GM23248 (cell line): ENCODE measurements around the gene RALGDS. TPM values are rescaled to one million over a fixed set of nuclear protein-coding genes. Genes with fewer than 3 reads are reported as not detected.

Experiments
- DNase-seq: peaks from one replicate; pipeline ENCODE4 v3.0.0-alpha.2; 2015
- H2AFZ ChIP-seq: fragments of 200-600 bp; sonication (generic); 2 replicates; pipeline ENCODE4 v1.6.1; 2016; ENCODE audit warnings: antibody characterized with exemption
- H3F3A ChIP-seq: fragments of 200-600 bp; sonication (generic); 2 replicates; pipeline ENCODE4 v1.6.1; 2016; ENCODE audit warnings: mild to moderate bottlenecking, antibody characterized with exemption, mixed run types; ENCODE audit not compliant: insufficient read depth
- H3K27ac ChIP-seq: fragments of 200-600 bp; sonication (generic); 2 replicates; pipeline ENCODE4 v1.5.1; 2016; ENCODE audit warnings: mild to moderate bottlenecking
- H3K27me3 ChIP-seq: fragments of 200-600 bp; sonication (generic); replicated peaks from 2 replicates; pipeline ENCODE4 v1.6.1; 2016; ENCODE audit warnings: mild to moderate bottlenecking; ENCODE audit not compliant: insufficient read depth
- H3K36me3 ChIP-seq: fragments of 200-600 bp; sonication (generic); 2 replicates; pipeline ENCODE4 v1.6.1; 2016; ENCODE audit warnings: low read depth, mild to moderate bottlenecking
- H3K4me1 ChIP-seq: fragments of 200-600 bp; sonication (generic); 2 replicates; pipeline ENCODE4 v1.6.1; 2016; ENCODE audit warnings: mild to moderate bottlenecking; ENCODE audit not compliant: insufficient read depth
- H3K4me2 ChIP-seq: fragments of 200-600 bp; sonication (generic); one replicate; pipeline ENCODE4 v1.6.1; 2016; ENCODE audit warnings: mild to moderate bottlenecking; ENCODE audit not compliant: unreplicated experiment
- H3K4me3 ChIP-seq: fragments of 200-600 bp; sonication (generic); 2 replicates; pipeline ENCODE4 v1.5.1; 2016; ENCODE audit warnings: mild to moderate bottlenecking
- H3K79me2 ChIP-seq: fragments of 200-600 bp; sonication (generic); 2 replicates; pipeline ENCODE4 v1.6.1; 2016; ENCODE audit warnings: mild to moderate bottlenecking; ENCODE audit not compliant: insufficient read depth
- H3K9ac ChIP-seq: fragments of 200-600 bp; sonication (generic); 2 replicates; pipeline ENCODE4 v1.6.1; 2016; ENCODE audit warnings: mild to moderate bottlenecking
- H3K9me2 ChIP-seq: fragments of 200-600 bp; sonication (generic); 2 replicates; pipeline ENCODE4 v1.6.1; 2016; ENCODE audit warnings: mixed run types, mild to moderate bottlenecking, moderate library complexity; ENCODE audit not compliant: insufficient read depth
- H3K9me3 ChIP-seq: fragments of 200-600 bp; sonication (generic); one replicate; pipeline ENCODE4 v1.6.1; 2017; ENCODE audit warnings: low read depth
- H4K20me1 ChIP-seq: fragments of 200-600 bp; sonication (generic); 2 replicates; pipeline ENCODE4 v1.6.0; 2016; ENCODE audit not compliant: insufficient read depth
- EZH2 ChIP-seq: fragments of 200-600 bp; sonication (generic); IDR thresholded peaks from 2 replicates; pipeline ENCODE4 v1.6.1; 2018; ENCODE audit warnings: antibody characterized with exemption, mild to moderate bottlenecking; ENCODE audit not compliant: insufficient read depth, poor library complexity, severe bottlenecking
- EZH2phosphoT487 ChIP-seq: fragments of 200-600 bp; sonication (generic); IDR thresholded peaks from 2 replicates; pipeline ENCODE4 v1.6.1; 2018; ENCODE audit warnings: antibody characterized with exemption, moderate library complexity, mild to moderate bottlenecking, low read depth; ENCODE audit not compliant: insufficient read depth
- WGBS, 2 experiments: methylation state at CpG; one replicate each; pipeline ENCODE4 v1.1.6; 2015 to 2017; ENCODE audit warnings: low lambda C conversion rate in 2 of 2, low coverage in 1 of 2; ENCODE audit errors: missing lambda C conversion rate in 2 of 2; 5-methylcytosine and 5-hydroxymethylcytosine counted together
- in situ Hi-C: fragments of 300-500 bp; cut with MboI; formaldehyde crosslinking; loops from 2 replicates; pipeline ENCODE4 v1.15.0; 2020
- polyA plus RNA-seq: library from polyadenylated mRNA; unstranded; fragments of >200 nt; fragmentation: Nextera tagmentation; extraction: Ambion mirVana; gene quantifications from 2 replicates; pipeline ENCODE4 v1.2.1, GENCODE V29; 2016
- total RNA-seq: library from RNA; depleted of rRNA; stranded (reverse); fragments of >200 nt; shearing (Covaris generic); gene quantifications from 2 replicates; pipeline ENCODE4 v1.2.3, GENCODE V29; 2014

Gene RALGDS
- total and polyA plus RNA-seq, 2 experiments from 2014 or later, result 8.9 to 21.7 TPM

DNA sequence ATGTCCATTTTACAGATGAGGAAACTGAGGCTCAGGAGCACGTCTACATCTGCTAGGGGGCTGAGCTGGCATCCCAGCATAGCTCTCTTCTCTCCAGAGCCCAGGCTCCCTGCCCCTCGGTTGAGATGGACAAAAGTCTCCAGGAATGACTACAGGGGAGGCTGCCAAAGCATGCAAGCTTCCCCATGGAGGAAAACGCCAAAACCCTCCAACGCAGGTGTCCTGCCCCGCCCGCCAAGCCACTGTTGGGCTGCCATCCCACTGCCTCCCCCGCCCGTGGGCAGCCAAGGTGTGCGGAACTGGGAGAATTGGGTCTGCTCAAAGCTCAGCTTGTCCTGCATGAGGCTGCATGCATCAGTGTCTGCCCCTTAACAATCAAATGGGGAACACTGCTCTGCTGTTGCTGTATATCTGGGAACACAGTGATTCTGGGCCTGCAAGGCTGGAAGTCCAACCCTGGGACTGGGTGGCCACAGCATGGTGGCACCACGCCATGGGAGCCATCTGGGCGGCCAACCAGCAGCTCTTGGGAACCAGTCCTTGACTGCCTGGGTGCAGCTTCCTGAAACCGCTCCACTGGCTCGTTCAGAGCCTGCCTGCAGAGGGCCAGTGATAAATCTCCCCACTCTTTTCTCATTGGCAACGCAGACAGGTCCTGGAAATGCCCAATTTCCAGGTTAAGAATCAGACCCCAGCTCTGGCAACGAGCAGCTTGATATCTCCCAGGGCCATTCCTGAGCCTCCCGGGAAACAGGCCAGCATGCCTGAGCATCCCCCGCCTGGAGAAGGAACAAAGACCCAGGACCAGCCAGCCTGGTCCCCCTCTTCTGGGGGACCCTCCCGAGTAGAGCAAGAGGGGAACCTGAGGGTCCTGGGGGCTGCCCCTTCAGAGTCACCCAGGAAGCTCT, 3.5 kb downstream of the RALGDS start:
- peaks cover 5% of the 10 kb centered on the region; the same call in 1 of the 2 replicates for H3F3A ChIP-seq
- no peak overlapping the region for H3K4me3 ChIP-seq
- H3K9me2 ChIP-seq, result no peaks in the 10 kb centered on the region
- TF ChIP-seq EZH2phosphoT487, result no peak
- TF ChIP-seq EZH2, result no peak
- no peak overlapping the region for H3K4me2 ChIP-seq
- no peaks in the 10 kb centered on the region; the same call in 1 of the 2 replicates for H4K20me1 ChIP-seq
- H3K9me3 ChIP-seq, result no peaks in the 10 kb centered on the region
- peaks cover 32% of the 10 kb centered on the region for H3K4me1 ChIP-seq
- peaks cover 66% of the 10 kb centered on the region for H3K79me2 ChIP-seq
- H3K27ac ChIP-seq, result no peak overlapping the region
- no peak overlapping the region for H2AFZ ChIP-seq
- in situ Hi-C loops, result no loop called here
- DNase-seq, result peak; percentile 57
- no peaks in the 10 kb centered on the region for H3K36me3 ChIP-seq
- WGBS, 2 experiments, result 63 to 68% methylated on average over 18 of the region's 18 CpGs
- no peak overlapping the region for H3K9ac ChIP-seq
- no peaks in the 10 kb centered on the region for H3K27me3 ChIP-seq

DNA sequence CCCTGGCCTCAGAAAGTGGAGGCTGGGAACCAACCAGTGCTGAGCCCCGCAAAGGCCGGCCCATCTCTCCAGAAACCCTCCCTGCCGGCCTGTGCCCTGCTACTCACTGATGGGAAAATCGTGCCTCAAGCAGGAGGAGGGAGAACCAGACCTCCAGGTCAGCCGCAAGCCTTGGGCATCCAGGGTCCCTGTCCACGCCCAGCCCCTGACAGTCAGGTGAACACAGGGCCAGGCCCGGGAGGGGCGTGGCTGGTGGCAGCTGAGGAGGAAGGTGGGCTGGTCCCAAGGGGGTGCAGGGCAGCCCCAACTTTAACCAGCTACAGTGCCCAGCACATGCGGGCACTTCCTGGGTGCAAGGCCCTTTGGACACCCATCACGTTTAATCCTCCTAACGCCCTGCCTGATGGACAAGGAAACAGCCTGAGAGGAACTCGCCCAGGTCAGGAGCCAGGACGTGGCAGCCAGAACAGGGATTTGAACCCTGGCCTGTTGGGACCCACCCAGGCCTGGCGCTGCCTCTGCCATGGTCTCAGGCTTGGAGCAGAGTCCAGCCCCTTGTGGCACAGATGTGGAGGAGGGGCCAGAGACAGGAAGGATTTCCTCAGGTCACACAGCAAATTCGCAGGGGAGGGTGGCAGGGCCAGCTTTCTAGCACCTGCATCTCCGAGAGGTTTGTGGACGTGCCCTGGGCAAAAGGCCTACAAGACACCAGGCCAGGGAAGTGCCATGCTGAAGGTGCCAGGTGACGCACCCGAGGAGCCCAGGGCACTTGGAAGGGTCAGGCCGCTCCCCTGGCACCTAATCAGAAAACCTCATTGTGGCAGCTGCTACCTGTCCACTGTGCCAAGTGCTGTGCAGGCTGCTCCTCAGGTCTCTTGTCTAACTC, 4.5 kb downstream of the RALGDS start:
- H2AFZ ChIP-seq, result no peak overlapping the region
- H3K27ac ChIP-seq, result no peak overlapping the region
- in situ Hi-C loops, result no loop called here
- H4K20me1 ChIP-seq, result no peaks in the 10 kb centered on the region; the same call in 1 of the 2 replicates
- H3K4me3 ChIP-seq, result no peak overlapping the region
- TF ChIP-seq EZH2phosphoT487 (no peak), EZH2 (no peak)
- H3K36me3 ChIP-seq, result no peaks in the 10 kb centered on the region
- H3F3A ChIP-seq, result no peaks in the 10 kb centered on the region; the same call in 1 of the 2 replicates
- H3K9me3 ChIP-seq, result no peaks in the 10 kb centered on the region
- H3K9me2 ChIP-seq, result no peaks in the 10 kb centered on the region
- WGBS, 2 experiments, result 89 to 90% methylated on average over 16 to 19 of the region's 20 CpGs
- H3K9ac ChIP-seq, result peak overlapping the region; percentile 59; the same call in 1 of the 2 replicates
- DNase-seq, result no peak
- H3K4me1 ChIP-seq, result peaks cover 32% of the 10 kb centered on the region
- peaks cover 74% of the 10 kb centered on the region for H3K79me2 ChIP-seq
- no peak overlapping the region for H3K4me2 ChIP-seq
- H3K27me3 ChIP-seq, result no peaks in the 10 kb centered on the region

DNA sequence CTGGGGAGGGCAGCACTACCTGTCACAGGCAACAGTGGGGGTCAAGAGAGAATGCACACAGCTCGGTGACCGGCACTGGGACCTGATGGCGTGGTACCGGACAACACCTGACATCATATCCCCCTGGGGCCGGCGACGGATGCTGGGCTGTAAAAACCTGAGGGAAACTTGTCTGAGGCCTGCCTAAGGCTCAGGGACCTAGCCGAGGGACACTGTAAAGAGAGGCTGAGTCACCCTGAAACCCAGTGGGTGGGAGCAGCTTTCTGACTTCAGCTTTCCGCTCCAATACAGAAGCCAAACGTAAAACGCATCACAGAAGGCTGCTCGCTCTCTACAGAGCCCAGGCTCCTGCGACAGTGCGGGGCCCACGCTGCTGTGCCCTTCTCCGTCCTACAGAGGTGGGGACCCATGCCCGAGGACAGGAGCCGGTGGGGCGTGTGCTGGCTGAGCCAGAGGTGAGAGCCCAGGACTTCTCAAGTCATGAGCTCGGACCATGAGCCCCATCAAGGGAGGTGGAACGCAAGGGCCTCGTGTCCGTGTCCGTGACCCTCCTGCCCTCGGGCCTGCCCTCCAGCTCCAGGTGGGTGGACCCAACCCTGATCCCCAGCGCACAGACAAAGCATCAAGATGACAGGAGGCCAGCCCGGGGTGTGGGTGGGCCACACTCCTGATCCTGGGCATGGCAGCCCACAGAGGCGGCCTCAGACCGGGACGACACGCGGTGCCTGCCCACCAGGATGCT, 5.3 kb downstream of the RALGDS start:
- no peaks in the 10 kb centered on the region; the same call in 1 of the 2 replicates for H4K20me1 ChIP-seq
- 60 to 70% methylated on average over 30 to 32 of the region's 32 CpGs for WGBS, 2 experiments
- H2AFZ ChIP-seq, result no peak overlapping the region
- H3K36me3 ChIP-seq, result no peaks in the 10 kb centered on the region
- peak overlapping the region; percentile 59 for H3K9ac ChIP-seq
- no peaks in the 10 kb centered on the region for H3K9me3 ChIP-seq
- H3K4me3 ChIP-seq, result no peak overlapping the region
- peak overlapping the region; percentile 34 for H3K4me2 ChIP-seq
- H3K4me1 ChIP-seq, result peaks cover 32% of the 10 kb centered on the region
- H3K27ac ChIP-seq, result peak overlapping the region; percentile 44
- no peaks in the 10 kb centered on the region for H3F3A ChIP-seq
- no peaks in the 10 kb centered on the region for H3K27me3 ChIP-seq
- no peaks in the 10 kb centered on the region for H3K9me2 ChIP-seq
- in situ Hi-C loops, result no loop called here
- peak; percentile 87 for DNase-seq
- TF ChIP-seq EZH2phosphoT487 (no peak), EZH2 (no peak)
- peaks cover 79% of the 10 kb centered on the region for H3K79me2 ChIP-seq
